MV-4-11 (cell line): Measurements from ENCODE around the gene CELF2.

ENCODE experiments used
- DNase-seq: peaks from one replicate; lab custom pipeline; 2025; lab: John Stamatoyannopoulos, UW

CELF2 gene

GRCh38 chr10:11004144-11005077 is 13.3 kb upstream of the CELF2 start:
- DNase-seq, result no peak

GRCh38 chr10:11005725-11006427 is 11.8 kb upstream of the CELF2 start:
- no peak for DNase-seq

DNA sequence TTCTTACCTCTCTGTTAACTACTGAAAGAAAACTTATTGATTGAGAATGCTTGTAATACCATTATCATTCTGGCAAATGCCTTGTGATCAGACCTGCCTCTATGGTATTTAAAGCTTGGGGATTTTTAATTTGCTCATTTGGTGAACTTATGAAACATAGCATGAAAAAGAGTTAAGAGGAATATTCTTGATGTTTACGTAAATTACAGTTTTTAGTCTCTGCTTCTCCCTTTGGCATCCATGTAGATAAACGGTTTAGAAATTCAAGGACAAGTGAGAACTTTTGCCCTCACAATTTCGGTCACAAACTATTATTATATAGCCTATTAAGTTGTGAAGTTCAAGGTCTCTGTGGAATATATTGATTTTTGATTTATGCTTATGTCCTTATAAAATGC is 11.2 kb upstream of the CELF2 start:
- DNase-seq, result no peak

DNA sequence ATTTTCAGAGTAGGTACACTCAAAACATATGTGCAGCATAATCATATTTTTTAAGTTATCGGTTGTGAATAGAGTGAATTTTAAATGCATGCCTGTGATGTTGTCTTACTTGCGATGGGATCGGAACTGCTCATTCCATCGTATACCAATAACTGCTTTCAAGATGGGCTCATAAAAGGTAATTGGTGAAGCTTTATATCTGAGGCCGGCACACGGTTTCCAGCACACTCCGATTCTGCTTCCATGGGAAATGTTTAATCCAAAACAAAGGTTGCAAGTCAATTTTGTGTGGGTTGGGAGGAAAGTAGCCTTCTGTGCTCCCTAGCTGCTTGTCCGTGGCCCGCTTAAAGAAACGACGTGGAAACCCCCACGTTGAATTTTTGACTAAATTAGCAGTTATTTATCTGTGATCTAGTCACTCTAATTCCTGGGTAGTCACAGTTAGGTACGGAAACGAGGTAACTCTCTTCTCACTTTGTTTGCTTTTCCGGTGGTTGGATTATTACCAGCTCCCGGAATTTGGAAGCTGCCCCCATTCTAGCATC is 10.1 kb upstream of the CELF2 start:
- DNase-seq, result no peak

GRCh38 chr10:11009471-11010308 is 8.0 kb upstream of the CELF2 start:
- no peak for DNase-seq

DNA sequence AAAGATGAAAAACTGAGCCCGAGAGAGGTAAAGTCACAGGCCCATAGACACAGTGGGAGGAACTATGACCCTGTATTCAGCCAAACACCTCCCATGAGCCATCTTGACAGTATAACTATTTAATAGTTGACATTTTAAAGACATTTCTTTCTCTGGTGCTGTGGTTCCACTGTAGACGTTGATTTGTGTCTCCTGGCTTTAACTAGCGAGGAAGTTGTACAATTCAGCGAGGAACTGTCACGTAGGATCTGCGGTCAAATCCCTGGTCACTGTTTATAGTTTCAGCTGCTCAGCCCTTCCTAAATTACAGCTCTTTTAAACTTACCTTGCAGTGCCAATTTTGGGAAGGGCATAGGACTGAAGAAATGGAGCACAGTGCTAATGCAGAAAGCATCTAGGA is 7.1 kb upstream of the CELF2 start:
- peak; percentile 8 for DNase-seq

GRCh38 chr10:11011436-11011835 is 6.2 kb upstream of the CELF2 start:
- no peak for DNase-seq

GRCh38 chr10:11011984-11012383 is 5.7 kb upstream of the CELF2 start:
- DNase-seq, result no peak

GRCh38 chr10:11012421-11013295 is 5.0 kb upstream of the CELF2 start:
- DNase-seq, result peak; percentile 28

GRCh38 chr10:11013836-11014235 is 3.8 kb upstream of the CELF2 start:
- DNase-seq, result no peak

DNA sequence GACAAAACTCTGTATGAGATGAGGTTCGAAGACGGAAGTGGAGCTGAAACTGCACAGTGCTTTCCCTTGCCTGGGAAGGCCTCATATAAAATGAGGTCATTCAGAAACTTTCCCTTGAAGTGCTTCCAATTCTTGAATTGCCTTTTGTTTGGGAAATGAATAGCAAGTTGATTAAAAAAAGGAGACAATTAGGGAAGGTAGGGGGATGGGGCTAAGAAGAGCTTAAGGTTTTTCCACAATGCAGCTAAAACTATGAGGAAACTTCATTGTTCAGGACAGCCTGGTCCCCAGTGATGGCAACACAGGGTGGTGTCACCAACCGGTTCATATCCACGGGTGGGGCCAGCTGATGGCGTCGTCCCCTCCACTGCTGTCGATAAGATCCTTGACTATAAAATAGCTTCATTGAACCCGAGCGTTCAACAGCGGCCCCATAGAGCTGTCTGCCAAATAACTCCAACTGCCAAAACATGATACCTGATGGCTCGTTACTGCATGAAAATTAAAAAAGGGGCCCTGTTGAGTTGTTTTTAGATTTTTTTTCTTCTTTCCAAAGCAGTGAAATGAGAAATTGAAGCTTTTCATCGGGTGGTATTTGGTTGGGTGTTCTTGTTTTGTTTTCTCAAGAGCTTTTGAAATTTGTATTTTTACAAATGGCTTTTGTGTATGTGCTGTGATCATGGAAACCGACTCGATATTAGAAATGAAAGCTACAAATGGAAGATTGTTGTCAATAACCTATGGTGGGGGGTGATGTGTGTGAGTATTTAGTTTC is 2.8 kb upstream of the CELF2 start:
- no peak for DNase-seq

GRCh38 chr10:11015446-11015934 is 2.2 kb upstream of the CELF2 start:
- DNase-seq, result no peak

GRCh38 chr10:11017000-11017569 is 587 bp upstream of the CELF2 start:
- DNase-seq, result no peak

GRCh38 chr10:11018432-11018841 is 765 bp downstream of the CELF2 start:
- DNase-seq, result no peak

DNA sequence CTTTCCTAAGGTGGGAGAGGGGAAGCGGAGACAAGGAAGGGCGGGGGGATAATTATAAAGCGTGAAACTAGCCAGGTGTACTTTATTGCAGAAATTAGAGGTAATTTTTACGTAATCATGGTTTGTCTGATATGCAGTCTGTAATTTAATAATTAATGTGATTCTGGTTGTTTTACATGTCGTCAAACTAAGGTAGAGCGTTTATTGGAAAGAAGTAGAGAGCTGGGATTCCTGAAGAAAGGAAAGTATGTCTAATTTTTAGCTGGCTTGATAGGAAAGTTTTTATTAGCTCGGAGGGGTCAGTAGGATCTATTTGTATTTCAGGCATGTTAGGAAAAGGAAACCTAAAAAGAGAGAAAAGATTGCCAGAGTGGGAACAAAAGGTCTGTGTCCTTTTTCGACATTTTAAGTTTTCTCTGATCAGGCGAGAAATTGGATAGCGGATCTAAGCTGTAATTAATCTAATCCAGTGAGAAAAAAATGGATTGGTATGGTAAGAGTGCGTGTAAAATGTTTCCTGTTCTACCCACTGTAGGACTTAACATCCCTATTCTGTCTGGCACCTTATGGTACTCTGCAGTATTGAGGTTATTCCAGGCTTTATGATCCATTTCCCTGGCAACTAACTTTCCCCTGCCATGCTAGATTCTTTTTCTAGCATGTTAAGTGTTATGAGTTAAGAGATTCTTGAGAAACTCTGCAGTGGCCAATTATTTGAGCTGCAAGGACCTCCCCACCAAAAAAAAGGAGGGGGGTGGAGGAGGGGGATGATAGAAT is 1.4 kb downstream of the CELF2 start:
- DNase-seq, result no peak

GRCh38 chr10:11019724-11020547 is 2.3 kb downstream of the CELF2 start:
- no peak for DNase-seq

DNA sequence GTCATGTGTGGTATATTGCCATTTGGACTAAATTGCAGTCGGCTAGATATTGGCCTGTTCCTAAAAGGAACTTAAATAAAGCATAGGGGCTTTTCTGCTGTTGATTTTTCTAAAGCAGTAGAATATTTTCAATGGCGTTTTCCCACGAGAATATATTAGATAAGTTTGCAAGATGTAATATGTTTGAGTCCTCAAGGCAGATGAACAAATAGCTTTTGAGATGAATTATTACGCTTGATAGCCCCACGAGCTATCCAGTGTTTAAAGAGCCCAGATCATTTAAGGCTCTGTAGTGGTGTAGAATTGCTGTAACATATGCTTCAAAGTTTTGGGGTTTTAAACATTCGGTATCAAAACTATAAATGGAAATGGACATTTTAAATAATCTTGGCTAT is 2.9 kb downstream of the CELF2 start:
- no peak for DNase-seq

DNA sequence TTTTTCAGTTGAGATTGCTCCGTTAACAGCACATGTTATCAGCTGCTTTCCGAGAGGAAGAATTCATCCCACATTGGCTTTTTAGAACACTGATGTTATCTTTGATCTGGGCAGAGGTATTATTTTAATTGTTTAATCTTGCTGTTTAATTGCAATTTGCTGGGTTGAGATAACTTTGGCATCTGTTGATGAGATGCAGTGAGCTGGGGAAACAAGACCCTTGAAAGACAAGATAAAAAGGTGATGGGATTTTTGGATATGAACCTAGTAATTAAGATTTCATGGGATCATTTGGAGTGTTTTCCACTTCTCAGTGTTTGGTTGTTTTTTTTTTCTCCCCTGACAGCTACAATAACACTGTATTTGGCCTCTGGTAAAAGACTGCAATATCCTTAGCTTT is 4.5 kb downstream of the CELF2 start:
- no peak for DNase-seq
